ENCODE data around the gene COP1.
"Not testable (repeated sequence)": the region's sequence is repeated elsewhere in the genome, so short reads cannot be mapped to it uniquely, and the experiment has no call there.

COP1 gene

GRCh38 chr1:176032040-176032645, 174.9 kb downstream of the COP1 start:
- Histone ChIP-seq H3K9me3 (replicated peaks in 1 of 11) (no peaks in the 10 kb centered on the region), H3K4me2 (no peak overlapping the region), H3K27me3 (no peaks in the 10 kb centered on the region), H3K4me3 (no peak overlapping the region), H3K36me3 (peaks cover 31 to 88% (median 67%) of the 10 kb centered on the region in 11 experiments), H4K20me1 (peaks cover 0 to 45% (median 0%) of the 10 kb centered on the region in 11 experiments; a peak in 5 of 22 replicates), H3K27ac (no peak overlapping the region), H3K4me1 (no peaks in the 10 kb centered on the region), H3K9ac (no peak overlapping the region)
- no peak for TF ChIP-seq Cebpa-rat (IDR thresholded peaks at IDR 0.05)

DNA sequence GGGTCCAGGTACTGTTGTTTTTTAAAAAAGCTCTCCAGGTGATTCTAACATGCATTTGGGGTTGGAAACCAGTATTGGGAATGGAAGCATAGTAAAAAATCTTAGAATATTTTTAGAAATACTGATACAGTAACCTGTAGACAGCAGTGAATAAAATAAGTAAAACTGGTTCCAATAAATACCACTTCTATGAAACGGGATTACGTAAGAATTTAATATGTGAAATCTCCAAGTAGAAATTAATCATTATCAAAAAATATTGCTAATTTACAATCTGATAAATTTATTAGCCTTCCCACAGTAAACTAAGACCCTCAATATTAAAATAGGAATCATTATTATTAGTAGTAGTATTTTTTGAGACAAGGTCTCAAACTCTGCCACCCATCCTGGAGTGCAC, 177.5 kb downstream of the COP1 start:
- Histone ChIP-seq H3K36me3 (peaks cover 32 to 85% (median 68%) of the 10 kb centered on the region in 11 experiments), H3K4me3 (no peak overlapping the region)

GRCh38 chr1:176029155-176029554, 177.9 kb downstream of the COP1 start:
- H3K9ac ChIP-seq = no peak overlapping the region
- no peak overlapping the region for H3K4me3 ChIP-seq
- H4K20me1 ChIP-seq = peaks cover 0 to 43% (median 0%) of the 10 kb centered on the region in 11 experiments; a peak in 6 of 22 replicates
- no peak for TF ChIP-seq Cebpa-rat (IDR thresholded peaks at IDR 0.05)
- no peaks in the 10 kb centered on the region for H3K27me3 ChIP-seq
- H3K27ac ChIP-seq = no peak overlapping the region
- peaks cover 32 to 85% (median 65%) of the 10 kb centered on the region in 11 experiments for H3K36me3 ChIP-seq
- no peaks in the 10 kb centered on the region for H3K4me1 ChIP-seq
- no peak overlapping the region for H3K4me2 ChIP-seq
- H3K9me3 ChIP-seq (replicated peaks in 1 of 11) = no peaks in the 10 kb centered on the region

More for the DNA sequence above, 177.5 kb downstream of the COP1 start:
- peaks cover 0 to 47% (median 0%) of the 10 kb centered on the region in 11 experiments; a peak in 6 of 22 replicates for H4K20me1 ChIP-seq
- H3K27me3 ChIP-seq = no peaks in the 10 kb centered on the region
- no peak for TF ChIP-seq Cebpa-rat (IDR thresholded peaks at IDR 0.05)
- H3K9ac ChIP-seq = no peak overlapping the region
- H3K9me3 ChIP-seq (replicated peaks in 1 of 11) = no peaks in the 10 kb centered on the region
- H3K27ac ChIP-seq = no peak overlapping the region
- no peaks in the 10 kb centered on the region for H3K4me1 ChIP-seq
- H3K4me2 ChIP-seq = no peak overlapping the region

DNA sequence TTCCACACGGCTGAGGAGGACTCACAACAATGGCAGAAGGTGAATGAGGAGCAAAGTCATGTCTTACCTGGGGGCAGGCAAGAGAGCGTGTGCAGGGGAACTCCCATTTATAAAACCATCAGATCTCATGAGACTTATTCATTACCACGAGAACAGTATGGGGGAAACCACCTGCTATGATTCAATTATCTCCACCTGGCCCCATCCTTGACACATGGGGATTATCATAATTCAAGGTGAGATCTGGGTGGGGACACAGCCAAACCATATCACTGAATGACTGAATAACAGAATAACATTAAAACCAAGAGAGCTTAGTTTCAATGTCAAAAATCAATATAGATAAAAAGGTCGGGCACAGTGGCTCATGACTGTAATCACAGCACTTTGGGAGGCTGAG, 179.2 kb downstream of the COP1 start:
- not testable (repeated sequence) for H3K4me2 ChIP-seq; H3K4me1 ChIP-seq; H3K27ac ChIP-seq; H3K9ac ChIP-seq; H3K27me3 ChIP-seq; H3K4me3 ChIP-seq; H3K9me3 ChIP-seq (replicated peaks in 1 of 11)
- Histone ChIP-seq H3K36me3 (peaks cover 35 to 88% (median 67%) of the 10 kb centered on the region in 11 experiments), H4K20me1 (peaks cover 0 to 41% (median 0%) of the 10 kb centered on the region in 11 experiments; a peak in 7 of 22 replicates)

- Histone ChIP-seq H3K9ac (no peak overlapping the region), H3K4me3 (no peak overlapping the region), H3K27ac (no peak overlapping the region), H3K9me3 (replicated peaks in 1 of 11) (no peaks in the 10 kb centered on the region), H3K27me3 (no peaks in the 10 kb centered on the region), H3K4me1 (peaks cover 0 to 6% (median 0%) of the 10 kb centered on the region in 10 experiments; a peak in 5 of 20 replicates), H4K20me1 (peaks cover 0 to 52% (median 0%) of the 10 kb centered on the region in 11 experiments; a peak in 6 of 22 replicates), H3K4me2 (no peak overlapping the region), H3K36me3 (peaks cover 46 to 83% (median 70%) of the 10 kb centered on the region in 11 experiments)
- no peak for TF ChIP-seq Cebpa-rat (IDR thresholded peaks at IDR 0.05)
These were observed 184.5 kb downstream of the COP1 start for GRCh38 chr1:176022574-176022973.

GRCh38 chr1:176017722-176018121, 189.4 kb downstream of the COP1 start:
- peaks cover 38 to 88% (median 62%) of the 10 kb centered on the region in 11 experiments for H3K36me3 ChIP-seq
- H4K20me1 ChIP-seq = peaks cover 0 to 45% (median 0%) of the 10 kb centered on the region in 11 experiments; a peak in 5 of 22 replicates
- no peak for TF ChIP-seq Cebpa-rat (IDR thresholded peaks at IDR 0.05)
- H3K4me2 ChIP-seq = peak overlapping the region in 2 of 11 experiments; percentile 50 to 61; a peak in 4 of 22 replicates
- H3K27ac ChIP-seq = peak overlapping the region in 2 of 11 experiments; percentile 15 to 24; a peak in 2 of 22 replicates
- peaks cover 0 to 11% (median 0%) of the 10 kb centered on the region in 10 experiments; a peak in 5 of 20 replicates for H3K4me1 ChIP-seq
- H3K9ac ChIP-seq = no peak overlapping the region
- no peak overlapping the region for H3K4me3 ChIP-seq
- no peaks in the 10 kb centered on the region for H3K9me3 ChIP-seq (replicated peaks in 1 of 11)
- no peaks in the 10 kb centered on the region for H3K27me3 ChIP-seq

DNA sequence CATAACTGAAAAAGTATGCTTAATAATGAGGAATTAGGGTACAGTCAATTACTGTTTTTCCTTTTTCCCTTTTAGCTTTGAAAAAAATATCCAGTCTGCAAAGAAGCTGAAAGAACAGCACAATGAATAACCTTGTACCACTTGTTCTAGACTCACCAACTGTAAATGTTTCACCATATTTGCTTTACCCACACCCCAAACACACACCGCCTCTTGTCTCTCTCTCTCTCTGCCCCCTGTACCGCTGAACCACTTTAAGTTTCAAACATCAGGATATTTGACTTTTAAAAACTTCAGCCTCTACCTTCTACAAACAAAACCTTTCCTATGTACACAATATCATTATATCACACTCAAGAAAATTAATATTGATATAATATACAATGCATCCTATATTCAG, 197.1 kb downstream of the COP1 start:
- H4K20me1 ChIP-seq = peaks cover 0 to 2% (median 0%) of the 10 kb centered on the region in 11 experiments; a peak in 3 of 22 replicates
- no peak overlapping the region for H3K27ac ChIP-seq
- H3K4me2 ChIP-seq = no peak overlapping the region
- no peaks in the 10 kb centered on the region for H3K4me1 ChIP-seq
- no peak overlapping the region for H3K4me3 ChIP-seq
- no peak for TF ChIP-seq Cebpa-rat (IDR thresholded peaks at IDR 0.05)
- no peak overlapping the region for H3K9ac ChIP-seq
- peaks cover 32 to 74% (median 62%) of the 10 kb centered on the region in 11 experiments for H3K36me3 ChIP-seq
- no peaks in the 10 kb centered on the region for H3K27me3 ChIP-seq
- peaks cover 12 to 25% (median 18%) of the 10 kb centered on the region in 11 experiments; a peak in 20 of 22 replicates for H3K9me3 ChIP-seq (replicated peaks in 1 of 11)

- not testable (repeated sequence) for H3K4me3 ChIP-seq, H3K4me1 ChIP-seq, H3K27ac ChIP-seq, H3K4me2 ChIP-seq, H3K9ac ChIP-seq, H3K27me3 ChIP-seq, H4K20me1 ChIP-seq
- Histone ChIP-seq H3K36me3 (peaks cover 30 to 55% (median 50%) of the 10 kb centered on the region in 11 experiments), H3K9me3 (replicated peaks in 1 of 11) (peaks cover 12 to 25% (median 18%) of the 10 kb centered on the region in 11 experiments; a peak in 20 of 22 replicates)
These were observed 199.2 kb downstream of the COP1 start for GRCh38 chr1:176007756-176008389.

DNA sequence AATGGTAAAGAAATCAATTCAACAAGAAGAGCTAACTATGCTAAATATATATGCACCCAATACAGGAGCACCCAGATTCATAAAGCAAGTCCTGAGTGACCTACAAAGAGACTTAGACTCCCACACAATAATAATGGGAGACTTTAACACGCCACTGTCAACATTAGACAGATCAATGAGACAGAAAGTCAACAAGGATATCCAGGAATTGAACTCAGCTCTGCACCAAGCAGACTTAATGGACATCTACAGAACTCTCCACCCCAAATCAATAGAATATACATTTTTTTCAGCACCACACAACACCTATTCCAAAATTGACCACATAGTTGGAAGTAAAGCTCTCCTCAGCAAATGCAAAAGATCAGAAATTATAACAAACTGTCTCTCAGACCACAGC, 212.4 kb downstream of the COP1 start:
- H3K4me2 ChIP-seq, H3K9ac ChIP-seq, H3K27ac ChIP-seq, H3K4me1 ChIP-seq, H4K20me1 ChIP-seq, H3K4me3 ChIP-seq, H3K27me3 ChIP-seq: not testable (repeated sequence)
- H3K36me3 ChIP-seq = peaks cover 0 to 45% (median 15%) of the 10 kb centered on the region in 11 experiments; a peak in 14 of 22 replicates
- H3K9me3 ChIP-seq (replicated peaks in 1 of 11) = peaks cover 5 to 18% (median 12%) of the 10 kb centered on the region in 11 experiments; a peak in 21 of 22 replicates

GRCh38 chr1:175992825-175993224, 214.3 kb downstream of the COP1 start:
- H3K36me3 ChIP-seq = peaks cover 16 to 53% (median 27%) of the 10 kb centered on the region in 11 experiments
- not testable (repeated sequence) for H3K4me3 ChIP-seq, H3K27me3 ChIP-seq, H4K20me1 ChIP-seq, H3K4me2 ChIP-seq, H3K4me1 ChIP-seq, H3K27ac ChIP-seq, H3K9ac ChIP-seq
- H3K9me3 ChIP-seq (replicated peaks in 1 of 11) = peaks cover 0 to 11% (median 6%) of the 10 kb centered on the region in 11 experiments; a peak in 5 of 22 replicates

DNA sequence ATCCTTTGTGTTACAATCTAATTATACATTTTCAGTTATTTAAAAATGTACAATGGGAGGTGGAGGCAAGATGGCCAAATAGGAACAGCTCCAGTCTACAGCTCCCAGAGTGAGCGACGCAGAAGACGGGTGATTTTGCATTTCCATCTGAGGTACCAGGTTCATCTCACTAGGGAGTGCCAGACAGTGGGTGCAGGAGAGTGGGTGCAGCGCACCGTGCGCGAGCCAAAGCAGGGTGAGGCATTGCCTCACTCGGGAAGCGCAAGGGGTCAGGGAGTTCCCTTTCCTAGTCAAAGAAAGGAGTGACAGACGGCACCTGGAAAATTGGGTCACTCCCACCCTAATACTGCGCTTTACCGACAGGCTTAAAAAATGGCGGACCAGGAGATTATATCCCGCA, 214.9 kb downstream of the COP1 start:
- H3K4me2 ChIP-seq; H3K27ac ChIP-seq; H3K4me1 ChIP-seq; H3K9ac ChIP-seq; H4K20me1 ChIP-seq; H3K27me3 ChIP-seq; H3K4me3 ChIP-seq; H3K9me3 ChIP-seq (replicated peaks in 1 of 11): not testable (repeated sequence)
- H3K36me3 ChIP-seq = peaks cover 22 to 59% (median 33%) of the 10 kb centered on the region in 11 experiments

Data from BLaER1 treated with 17β-estradiol and CSF1 and Interleukin-3, amounts not matched to agents 10 nM and 100 nM (cell line).